OCI-LY1 (cell line): ENCODE results near the gene RPP38.

Source experiments
- H2AFZ ChIP-seq: fragments of 200-600 bp; sonication (generic), shearing (Covaris generic); 2 replicates; pipeline ENCODE4 v1.6.0; 2014; ENCODE audit warnings: antibody characterized with exemption, mild to moderate bottlenecking, low read length
- H3F3A ChIP-seq: fragments of 200-600 bp; sonication (generic), shearing (Covaris generic); 2 replicates; pipeline ENCODE4 v1.6.0; 2014; ENCODE audit warnings: mild to moderate bottlenecking, antibody characterized with exemption, low read length, moderate library complexity; ENCODE audit not compliant: insufficient read depth
- H3K27ac ChIP-seq: fragments of 200-600 bp; sonication (generic); 2 replicates; pipeline ENCODE4 v1.5.1; 2014; ENCODE audit warnings: low read length, mixed run types, mild to moderate bottlenecking, low read depth; ENCODE audit not compliant: poor library complexity, severe bottlenecking
- H3K27me3 ChIP-seq: fragments of 200-600 bp; sonication (generic); 2 replicates; pipeline ENCODE4 v1.6.0; 2014; ENCODE audit warnings: antibody characterized with exemption, mild to moderate bottlenecking, low read length, moderate library complexity; ENCODE audit not compliant: insufficient read depth
- H3K36me3 ChIP-seq: fragments of 200-600 bp; sonication (generic); 2 replicates; pipeline ENCODE4 v1.6.1; 2014; ENCODE audit warnings: mild to moderate bottlenecking, antibody characterized with exemption, low read length, moderate library complexity, mixed read lengths; ENCODE audit not compliant: insufficient read depth
- H3K4me1 ChIP-seq: fragments of 200-600 bp; sonication (generic); 2 replicates; pipeline ENCODE4 v1.5.1; 2014; ENCODE audit warnings: mild to moderate bottlenecking, low read length, moderate library complexity; ENCODE audit not compliant: insufficient read depth, severe bottlenecking
- H3K4me2 ChIP-seq: fragments of 200-600 bp; sonication (generic), shearing (Covaris generic); 2 replicates; pipeline ENCODE4 v1.6.1; 2014; ENCODE audit warnings: low read length
- H3K4me3 ChIP-seq: fragments of 200-600 bp; sonication (generic); 2 replicates; pipeline ENCODE4 v1.5.1; 2014; ENCODE audit warnings: low read length, low read depth, mild to moderate bottlenecking, mixed read lengths; ENCODE audit not compliant: poor library complexity, severe bottlenecking
- H3K79me2 ChIP-seq: fragments of 200-600 bp; shearing (Covaris generic); 2 replicates; pipeline ENCODE4 v1.6.1; 2016; ENCODE audit warnings: mixed run types, low read length, mixed read lengths; ENCODE audit not compliant: insufficient read depth
- H3K9ac ChIP-seq: fragments of 200-600 bp; sonication (generic), shearing (Covaris generic); 2 replicates; pipeline ENCODE4 v1.6.1; 2014; ENCODE audit warnings: mild to moderate bottlenecking, low read length, mixed read lengths
- H3K9me2 ChIP-seq: fragments of 200-600 bp; sonication (generic), shearing (Covaris generic); 2 replicates; pipeline ENCODE4 v1.6.1; 2014; ENCODE audit warnings: low read depth, mild to moderate bottlenecking, low read length, mixed read lengths
- H3K9me3 ChIP-seq: fragments of 200-600 bp; shearing (Covaris generic); 2 replicates; pipeline ENCODE4 v1.6.1; 2014; ENCODE audit warnings: low read length, mixed read lengths
- H4K20me1 ChIP-seq: fragments of 200-600 bp; sonication (generic), shearing (Covaris generic); 2 replicates; pipeline ENCODE4 v1.6.0; 2016; ENCODE audit warnings: mild to moderate bottlenecking, low read length; ENCODE audit not compliant: insufficient read depth
- CTCF ChIP-seq: fragments of 200-600 bp; sonication (generic), shearing (Covaris generic); IDR thresholded peaks from 2 replicates; pipeline ENCODE4 v1.5.1; 2017; ENCODE audit warnings: mild to moderate bottlenecking, antibody characterized with exemption, low read length, moderate library complexity, mixed read lengths
- EZH2 ChIP-seq: fragments of 200-600 bp; sonication (generic), shearing (Covaris generic); IDR thresholded peaks from 2 replicates; pipeline ENCODE4 v1.8.0; 2017; ENCODE audit warnings: borderline replicate concordance, mixed run types, mild to moderate bottlenecking, antibody characterized with exemption, low read length, moderate library complexity, mixed read lengths

Gene RPP38

GRCh38 chr10:15141136-15142054, 44.2 kb downstream of the RPP38 start:
- Histone ChIP-seq H3K79me2 (no peaks in the 10 kb centered on the region), H3K9me3 (no peaks in the 10 kb centered on the region), H3K36me3 (no peaks in the 10 kb centered on the region), H3K4me2 (no peak overlapping the region), H3K4me1 (peaks cover 8% of the 10 kb centered on the region), H3K9me2 (no peaks in the 10 kb centered on the region), H3K9ac (no peak overlapping the region), H3K27ac (no peak overlapping the region), H2AFZ (no peak overlapping the region), H4K20me1 (no peaks in the 10 kb centered on the region), H3K27me3 (no peaks in the 10 kb centered on the region), H3F3A (no peaks in the 10 kb centered on the region), H3K4me3 (no peak overlapping the region)
- TF ChIP-seq CTCF: no peak
- no peak for TF ChIP-seq EZH2

DNA sequence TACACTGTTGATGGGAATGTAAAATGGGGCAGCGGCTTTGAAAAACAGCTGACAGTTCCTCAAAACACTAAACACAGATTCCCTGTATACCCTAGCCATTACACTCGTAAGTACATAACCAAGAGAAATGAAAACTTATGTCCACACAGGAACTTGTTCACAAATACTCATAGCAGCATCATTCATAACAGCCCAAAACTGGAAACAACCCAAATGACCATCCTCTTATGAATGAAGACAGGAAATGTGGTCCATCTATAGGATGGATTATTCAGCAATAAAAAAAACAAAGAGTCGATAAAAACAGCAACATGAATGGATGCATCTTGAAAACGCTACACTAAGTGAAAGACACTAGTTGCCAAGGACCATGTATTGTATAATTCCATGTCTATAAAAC, 47.6 kb downstream of the RPP38 start:
- H3K27me3 ChIP-seq: no peaks in the 10 kb centered on the region
- no peaks in the 10 kb centered on the region for H4K20me1 ChIP-seq
- H2AFZ ChIP-seq: no peak overlapping the region
- H3K9me2 ChIP-seq: no peaks in the 10 kb centered on the region
- no peaks in the 10 kb centered on the region for H3K36me3 ChIP-seq
- H3K4me3 ChIP-seq: no peak overlapping the region
- TF ChIP-seq EZH2 (no peak), CTCF (no peak)
- H3K9ac ChIP-seq: no peak overlapping the region
- no peak overlapping the region for H3K27ac ChIP-seq
- H3F3A ChIP-seq: no peaks in the 10 kb centered on the region
- H3K4me1 ChIP-seq: peaks cover 8% of the 10 kb centered on the region
- no peaks in the 10 kb centered on the region for H3K9me3 ChIP-seq
- no peak overlapping the region for H3K4me2 ChIP-seq
- no peaks in the 10 kb centered on the region for H3K79me2 ChIP-seq

- Histone ChIP-seq H3K79me2 (no peaks in the 10 kb centered on the region), H3K9ac (no peak overlapping the region), H3K4me3 (no peak overlapping the region), H3K36me3 (no peaks in the 10 kb centered on the region), H3K9me2 (no peaks in the 10 kb centered on the region), H3K9me3 (no peaks in the 10 kb centered on the region), H3F3A (no peaks in the 10 kb centered on the region), H3K27me3 (no peaks in the 10 kb centered on the region), H4K20me1 (no peaks in the 10 kb centered on the region), H3K4me2 (no peak overlapping the region), H3K4me1 (peaks cover 2% of the 10 kb centered on the region), H2AFZ (no peak overlapping the region), H3K27ac (no peak overlapping the region)
- no peak for TF ChIP-seq EZH2
- peak; percentile 16; the same call in 1 of the 2 replicates for TF ChIP-seq CTCF
These were observed 49.2 kb downstream of the RPP38 start for GRCh38 chr10:15146366-15146765.
